Measurements from ENCODE around the gene IMMT.

IMMT gene

DNA sequence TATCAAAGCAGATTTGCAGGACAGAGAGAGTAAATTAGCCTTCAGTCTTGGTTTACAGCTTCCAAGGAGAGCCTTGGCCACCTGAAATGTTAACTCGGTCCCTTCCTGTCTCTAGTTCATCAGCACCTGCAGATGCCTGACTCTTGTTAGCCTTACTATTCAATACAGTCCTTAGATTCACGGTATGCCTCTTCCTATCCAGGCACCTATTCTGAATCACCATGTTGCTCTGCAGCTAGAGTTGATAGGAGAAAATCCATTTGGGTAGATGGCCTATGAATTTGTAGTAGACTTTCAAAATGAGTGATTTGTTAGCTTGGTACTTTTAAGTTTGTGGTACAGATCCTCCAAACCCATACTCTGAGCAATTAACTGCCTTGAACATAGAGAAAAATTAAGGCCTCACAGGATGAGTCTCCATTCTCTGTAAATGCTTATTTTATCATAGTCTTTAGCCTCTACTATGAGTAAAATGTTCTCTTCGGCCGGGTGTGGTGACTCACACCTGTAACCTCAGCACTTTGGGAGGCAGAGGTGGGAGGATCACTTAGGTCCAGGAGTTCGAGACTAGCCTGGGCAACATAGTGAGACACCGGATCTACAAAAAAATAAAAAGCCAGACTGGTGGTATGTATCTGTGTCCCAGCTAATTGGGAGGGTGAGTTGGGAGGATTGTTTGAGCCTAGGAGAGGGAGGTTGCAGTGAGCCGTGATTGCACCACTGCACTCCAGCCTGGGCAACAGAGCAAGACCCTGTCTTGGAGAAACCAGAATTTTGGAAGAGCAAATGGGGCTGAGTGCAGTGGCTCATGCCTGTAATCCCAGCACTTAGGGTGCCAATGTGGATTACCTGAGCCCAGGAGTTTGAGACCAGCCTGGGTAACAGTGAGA is 56.3 kb downstream of the IMMT start:
- H3K27me3 ChIP-seq, result no peaks in the 10 kb centered on the region
- no peaks in the 10 kb centered on the region for H3K4me1 ChIP-seq
- no peaks in the 10 kb centered on the region for H3K9me3 ChIP-seq
- peaks cover 58% of the 10 kb centered on the region for H3K36me3 ChIP-seq
- TF ChIP-seq, protein P1, sequence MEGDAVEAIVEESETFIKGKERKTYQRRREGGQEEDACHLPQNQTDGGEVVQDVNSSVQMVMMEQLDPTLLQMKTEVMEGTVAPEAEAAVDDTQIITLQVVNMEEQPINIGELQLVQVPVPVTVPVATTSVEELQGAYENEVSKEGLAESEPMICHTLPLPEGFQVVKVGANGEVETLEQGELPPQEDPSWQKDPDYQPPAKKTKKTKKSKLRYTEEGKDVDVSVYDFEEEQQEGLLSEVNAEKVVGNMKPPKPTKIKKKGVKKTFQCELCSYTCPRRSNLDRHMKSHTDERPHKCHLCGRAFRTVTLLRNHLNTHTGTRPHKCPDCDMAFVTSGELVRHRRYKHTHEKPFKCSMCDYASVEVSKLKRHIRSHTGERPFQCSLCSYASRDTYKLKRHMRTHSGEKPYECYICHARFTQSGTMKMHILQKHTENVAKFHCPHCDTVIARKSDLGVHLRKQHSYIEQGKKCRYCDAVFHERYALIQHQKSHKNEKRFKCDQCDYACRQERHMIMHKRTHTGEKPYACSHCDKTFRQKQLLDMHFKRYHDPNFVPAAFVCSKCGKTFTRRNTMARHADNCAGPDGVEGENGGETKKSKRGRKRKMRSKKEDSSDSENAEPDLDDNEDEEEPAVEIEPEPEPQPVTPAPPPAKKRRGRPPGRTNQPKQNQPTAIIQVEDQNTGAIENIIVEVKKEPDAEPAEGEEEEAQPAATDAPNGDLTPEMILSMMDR (IDR thresholded peaks at IDR 0.05; ENCODE audit: low read depth, low read length), result no peak
- DNase-seq, result no peak
- no peak overlapping the region for H3K4me3 ChIP-seq (ENCODE audit: low read depth, low read length)

- no peaks in the 10 kb centered on the region for H3K9me3 ChIP-seq
- H3K27me3 ChIP-seq, result no peaks in the 10 kb centered on the region
- no peaks in the 10 kb centered on the region for H3K4me1 ChIP-seq
- TF ChIP-seq, protein P1 (IDR thresholded peaks at IDR 0.05; ENCODE audit: low read depth, low read length), result no peak
- peaks cover 74% of the 10 kb centered on the region for H3K36me3 ChIP-seq
- no peak for DNase-seq
- H3K4me3 ChIP-seq (ENCODE audit: low read depth, low read length), result no peak overlapping the region
Measured at GRCh38 chr2:86136141-86136540, 59.1 kb downstream of the IMMT start.

DNA sequence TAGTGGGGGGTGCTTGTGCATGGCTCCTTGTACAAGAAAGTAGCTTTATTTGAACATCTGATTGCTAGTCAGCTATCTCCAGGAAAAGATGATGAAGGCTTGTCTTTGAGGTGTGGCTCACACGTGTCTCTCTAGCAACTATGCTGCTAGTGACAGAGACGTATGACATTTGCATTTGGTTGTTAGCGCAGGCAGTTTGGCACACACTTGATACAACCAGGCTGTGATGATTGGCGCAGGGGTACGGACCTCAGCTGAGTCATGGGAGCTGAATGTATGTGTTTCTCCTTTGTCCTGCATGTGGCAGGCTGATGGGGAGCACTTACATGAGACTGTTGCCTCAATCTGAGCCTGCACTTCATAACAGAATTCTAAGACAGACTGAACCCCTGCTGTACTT is 59.6 kb downstream of the IMMT start:
- H3K4me1 ChIP-seq, result no peaks in the 10 kb centered on the region
- no peaks in the 10 kb centered on the region for H3K27me3 ChIP-seq
- H3K4me3 ChIP-seq (ENCODE audit: low read depth, low read length), result no peak overlapping the region
- TF ChIP-seq, protein P1 (IDR thresholded peaks at IDR 0.05; ENCODE audit: low read depth, low read length), result no peak
- H3K9me3 ChIP-seq, result no peaks in the 10 kb centered on the region
- DNase-seq, result no peak
- peaks cover 74% of the 10 kb centered on the region for H3K36me3 ChIP-seq

DNA sequence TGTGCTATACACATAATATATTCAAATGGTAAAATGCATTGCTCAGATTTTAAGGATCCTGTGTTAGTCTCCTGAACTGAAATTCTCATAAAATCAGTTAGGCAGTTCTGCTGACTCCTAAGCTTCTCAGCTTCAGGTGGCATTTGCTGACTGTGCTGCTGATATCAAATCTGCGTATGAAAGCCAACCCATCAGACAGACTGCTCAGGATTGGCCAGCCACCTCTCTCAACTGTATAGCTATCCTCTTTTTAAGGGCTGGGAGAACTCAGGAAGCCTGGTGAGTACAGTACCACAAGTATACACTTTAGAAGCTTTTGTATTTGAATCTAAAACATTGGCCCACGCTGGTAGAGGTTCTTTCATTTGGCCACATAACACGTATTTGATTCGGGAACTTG is 60.6 kb downstream of the IMMT start:
- Histone ChIP-seq H3K4me3 (ENCODE audit: low read depth, low read length) (no peak overlapping the region), H3K4me1 (no peaks in the 10 kb centered on the region), H3K27me3 (no peaks in the 10 kb centered on the region), H3K9me3 (no peaks in the 10 kb centered on the region), H3K36me3 (peaks cover 74% of the 10 kb centered on the region)
- no peak for DNase-seq
- TF ChIP-seq, protein P1 (IDR thresholded peaks at IDR 0.05; ENCODE audit: low read depth, low read length), result no peak

DNA sequence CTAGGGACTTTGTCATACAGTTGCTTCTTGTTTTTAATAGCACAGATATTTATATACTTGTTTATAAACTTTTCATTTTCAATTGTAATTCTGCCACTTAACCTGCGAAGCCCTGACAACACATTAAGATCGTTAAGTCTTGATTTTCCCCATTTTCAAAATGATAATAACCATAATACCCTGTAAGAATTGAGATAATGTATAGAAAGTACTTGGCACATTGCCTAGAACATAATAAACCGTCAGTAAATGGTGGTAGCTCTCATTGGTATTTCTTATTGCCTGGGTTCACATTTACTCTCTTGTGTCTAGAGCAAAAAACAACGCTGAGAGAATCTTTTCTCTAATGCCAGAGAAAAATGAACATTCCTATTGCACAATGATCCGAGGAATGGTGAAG is 70.6 kb downstream of the IMMT start:
- H3K27me3 ChIP-seq, result no peaks in the 10 kb centered on the region
- TF ChIP-seq, protein P1 (IDR thresholded peaks at IDR 0.05; ENCODE audit: low read depth, low read length), result no peak
- no peaks in the 10 kb centered on the region for H3K4me1 ChIP-seq
- no peak overlapping the region for H3K4me3 ChIP-seq (ENCODE audit: low read depth, low read length)
- DNase-seq, result no peak
- no peaks in the 10 kb centered on the region for H3K9me3 ChIP-seq
- H3K36me3 ChIP-seq, result peaks cover 62% of the 10 kb centered on the region

DNA sequence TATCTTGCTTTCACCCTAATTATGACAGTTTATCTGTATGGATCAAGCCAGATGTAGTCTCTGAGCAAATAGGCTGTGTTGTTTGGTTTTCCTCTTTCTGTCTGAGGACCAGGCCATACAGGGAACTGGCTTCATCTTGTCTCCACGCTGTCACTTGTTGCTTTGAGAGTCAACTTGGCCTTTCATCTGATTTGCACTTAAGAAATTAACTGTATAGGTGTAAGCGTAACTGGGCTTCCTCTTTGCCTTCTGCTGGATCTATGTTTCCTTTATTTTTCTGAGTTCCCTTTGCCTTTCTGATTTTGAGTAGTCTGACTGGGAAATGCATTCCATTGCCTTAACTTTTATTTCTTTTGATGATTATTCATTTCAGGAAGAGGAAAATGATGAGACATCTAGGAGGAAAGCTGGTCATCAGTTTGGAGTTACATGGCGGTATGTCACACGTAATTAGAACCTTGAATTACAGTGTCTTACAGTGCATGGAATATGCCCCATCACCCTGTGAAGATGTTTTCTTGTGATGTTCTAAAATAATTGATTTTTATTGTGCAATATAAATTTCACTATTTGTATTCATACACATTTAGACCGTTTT is 71.8 kb downstream of the IMMT start:
- no peak for DNase-seq
- TF ChIP-seq, protein P1 (IDR thresholded peaks at IDR 0.05; ENCODE audit: low read depth, low read length), result no peak
- H3K4me1 ChIP-seq, result no peaks in the 10 kb centered on the region
- H3K9me3 ChIP-seq, result no peaks in the 10 kb centered on the region
- no peaks in the 10 kb centered on the region for H3K27me3 ChIP-seq
- peaks cover 67% of the 10 kb centered on the region for H3K36me3 ChIP-seq
- no peak overlapping the region for H3K4me3 ChIP-seq (ENCODE audit: low read depth, low read length)

Data from BE2C (cell line).